ENCODE results near the gene FAM72B. TPM values are rescaled to one million over a fixed set of nuclear protein-coding genes. Genes with fewer than 3 reads are reported as not detected.
A peak's percentile ranks its signal among the peaks of the same experiment; 100 is the strongest.
"Not testable (repeated sequence)": the region's sequence is repeated elsewhere in the genome, so short reads cannot be mapped to it uniquely, and the experiment has no call there.

Gene FAM72B
- total RNA-seq, 2 donors from 2014 or later: 1.3 TPM; not detected in 1

- DNase-seq; ATAC-seq; intact Hi-C loops (cut with DNase I, micrococcal nuclease): not testable (repeated sequence)
Measured at GRCh38 chr1:121161199-121161901, 22.8 kb downstream of the FAM72B start.

GRCh38 chr1:121160118-121160517, 24.0 kb downstream of the FAM72B start:
- DNase-seq; ATAC-seq; intact Hi-C loops (cut with DNase I, micrococcal nuclease): not testable (repeated sequence)

DNA sequence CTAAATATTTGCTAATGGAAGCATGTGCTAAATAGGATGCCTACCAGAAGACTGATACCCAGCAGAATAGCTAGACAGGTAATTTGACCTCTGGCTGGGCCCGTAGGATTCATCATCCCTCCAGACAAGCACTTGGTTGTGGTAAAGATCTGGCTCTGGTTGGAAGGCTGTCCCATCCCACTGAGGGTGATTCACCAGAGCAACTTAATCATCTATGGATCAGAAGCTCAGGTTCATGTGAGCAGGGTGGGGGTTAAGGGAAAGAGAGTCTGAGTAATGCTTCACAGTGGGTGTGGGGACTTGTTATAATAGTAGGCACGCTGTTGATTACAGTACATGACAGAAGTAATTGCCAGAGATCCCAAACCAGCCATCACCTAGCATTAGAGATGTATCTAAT, 26.5 kb downstream of the FAM72B start:
- intact Hi-C loops (cut with DNase I, micrococcal nuclease); DNase-seq; ATAC-seq: not testable (repeated sequence)

DNA sequence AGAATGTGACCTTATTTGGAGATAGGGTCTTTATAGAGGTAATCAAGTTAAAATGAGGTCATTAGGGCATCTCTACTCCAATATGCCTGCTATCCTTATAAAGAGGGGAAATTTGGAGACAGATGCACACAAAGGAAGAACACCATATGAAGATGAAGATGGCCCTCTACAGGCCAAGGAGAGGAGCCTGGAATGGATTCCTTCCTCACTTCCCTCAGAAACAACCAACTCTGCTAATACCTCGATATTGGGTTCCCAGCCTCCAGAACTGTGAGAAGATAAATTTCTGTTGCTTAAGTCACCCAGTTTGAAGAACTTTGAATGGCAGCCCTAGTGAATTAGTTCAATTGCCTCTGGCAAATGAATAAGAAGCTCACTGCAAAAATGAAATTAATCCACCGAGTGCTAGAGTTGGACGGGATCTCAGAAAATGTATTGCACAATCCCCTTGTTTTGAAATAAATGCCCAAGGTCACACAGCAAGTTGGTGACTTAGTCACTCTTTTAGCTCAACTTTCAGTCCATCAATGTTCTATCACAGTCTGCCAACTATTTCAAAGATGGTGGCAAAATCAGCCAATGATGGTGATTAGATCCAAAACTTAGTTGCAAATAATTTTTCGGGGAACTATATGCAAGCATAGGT, 27.1 kb downstream of the FAM72B start:
- DNase-seq; ATAC-seq; intact Hi-C loops (cut with DNase I, micrococcal nuclease): not testable (repeated sequence)

GRCh38 chr1:121155671-121156358, 28.3 kb downstream of the FAM72B start:
- ATAC-seq; intact Hi-C loops (cut with DNase I, micrococcal nuclease); DNase-seq: not testable (repeated sequence)

DNA sequence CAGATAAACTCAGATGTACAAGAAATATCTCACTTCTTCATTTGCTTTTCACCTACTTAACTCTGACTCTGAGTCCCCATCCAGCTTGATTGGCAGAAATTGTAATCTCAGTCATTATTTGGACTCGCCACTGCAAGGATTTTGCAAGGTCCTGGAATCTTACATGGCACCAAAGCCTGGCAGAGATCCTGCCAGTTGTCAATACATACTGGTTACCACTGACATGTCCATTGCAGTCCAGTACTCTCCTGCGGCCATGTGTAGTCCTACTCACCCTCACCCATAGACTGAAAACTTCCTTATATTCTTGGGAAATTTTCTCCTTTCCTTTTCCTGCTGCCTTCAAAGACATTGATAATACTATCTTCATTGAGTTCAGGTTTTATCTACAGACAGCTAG, 29.3 kb downstream of the FAM72B start:
- DNase-seq; intact Hi-C loops (cut with DNase I, micrococcal nuclease); ATAC-seq: not testable (repeated sequence)

DNA sequence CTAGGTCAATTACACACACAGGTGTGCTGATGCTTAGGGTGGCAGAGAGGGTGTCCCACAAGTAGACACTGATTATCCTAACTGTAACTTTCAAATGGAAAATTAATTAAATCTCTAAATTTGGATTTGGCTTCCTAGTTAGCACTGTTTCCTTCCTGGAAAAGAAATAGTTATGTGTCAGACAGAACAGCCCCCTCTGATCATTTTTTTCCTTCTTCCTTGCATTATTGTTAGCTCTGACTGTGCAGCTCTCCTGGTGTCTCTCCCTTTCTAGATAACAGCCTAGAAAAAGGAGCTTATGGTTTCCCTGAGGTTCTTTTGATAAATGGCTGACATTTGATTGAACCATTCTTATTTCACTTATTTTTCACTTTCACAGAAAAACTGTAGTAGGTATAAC, 31.4 kb downstream of the FAM72B start:
- ATAC-seq; intact Hi-C loops (cut with DNase I, micrococcal nuclease); DNase-seq: not testable (repeated sequence)

GRCh38 chr1:121151294-121151693, 32.8 kb downstream of the FAM72B start:
- ATAC-seq; DNase-seq; intact Hi-C loops (cut with DNase I, micrococcal nuclease): not testable (repeated sequence)

DNA sequence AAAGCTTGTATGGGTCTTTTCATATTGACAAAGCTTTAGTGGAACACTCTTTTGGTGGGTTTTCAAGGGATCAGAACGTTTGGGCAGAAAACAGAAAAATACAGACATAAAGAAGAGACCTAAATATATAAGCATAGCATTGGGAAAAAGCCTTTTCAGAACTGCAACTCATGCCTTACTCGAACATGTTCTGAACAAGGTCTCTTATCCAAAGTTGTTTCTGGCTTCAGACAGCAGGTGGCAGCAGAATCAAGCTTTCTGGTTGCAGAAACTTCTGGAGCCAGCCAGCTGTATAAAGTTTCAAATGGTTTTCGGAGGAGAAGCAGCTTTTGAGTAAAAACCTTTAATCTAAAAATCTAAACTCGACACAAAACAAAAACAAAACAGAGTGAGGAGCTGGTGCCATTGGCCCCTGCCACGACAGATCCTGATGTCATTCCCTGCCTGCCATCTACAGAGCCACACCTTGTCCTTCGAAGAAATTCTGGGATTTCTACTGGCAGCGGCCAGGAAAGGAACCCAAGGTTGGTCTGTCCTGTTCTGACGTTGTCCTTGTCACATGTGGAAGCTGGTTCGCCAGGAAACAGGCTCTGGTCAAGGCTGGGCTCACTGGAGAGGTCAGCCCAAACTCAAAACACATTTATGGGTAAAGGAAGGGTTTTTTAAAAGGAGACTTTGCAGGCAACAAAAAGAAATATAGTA, 35.5 kb downstream of the FAM72B start:
- ATAC-seq: peak; percentile 65
- intact Hi-C loops (cut with DNase I, micrococcal nuclease); DNase-seq: not testable (repeated sequence)

GRCh38 chr1:121140393-121140792, 43.7 kb downstream of the FAM72B start:
- DNase-seq; intact Hi-C loops (cut with DNase I, micrococcal nuclease); ATAC-seq: not testable (repeated sequence)

DNA sequence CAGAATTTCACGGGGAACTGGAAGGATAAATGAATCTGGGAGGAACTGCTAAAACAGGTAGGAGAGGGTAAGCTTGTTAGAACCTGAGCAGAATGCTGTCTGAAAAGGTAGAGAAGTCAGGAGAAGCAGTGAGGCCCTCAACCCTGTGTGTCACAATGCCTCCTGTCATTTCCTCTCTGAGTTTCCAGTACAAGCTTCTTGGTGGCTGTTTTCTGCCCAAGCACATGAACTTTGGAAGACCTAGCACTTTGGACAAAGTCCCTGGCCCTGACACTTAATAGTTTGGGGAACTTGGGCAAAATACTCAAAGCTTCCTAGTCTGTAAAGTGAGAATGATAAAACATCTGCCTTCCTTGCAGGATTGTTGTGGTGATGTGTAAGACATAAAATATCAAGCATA, 52.6 kb downstream of the FAM72B start:
- DNase-seq; ATAC-seq; intact Hi-C loops (cut with DNase I, micrococcal nuclease): not testable (repeated sequence)

DNA sequence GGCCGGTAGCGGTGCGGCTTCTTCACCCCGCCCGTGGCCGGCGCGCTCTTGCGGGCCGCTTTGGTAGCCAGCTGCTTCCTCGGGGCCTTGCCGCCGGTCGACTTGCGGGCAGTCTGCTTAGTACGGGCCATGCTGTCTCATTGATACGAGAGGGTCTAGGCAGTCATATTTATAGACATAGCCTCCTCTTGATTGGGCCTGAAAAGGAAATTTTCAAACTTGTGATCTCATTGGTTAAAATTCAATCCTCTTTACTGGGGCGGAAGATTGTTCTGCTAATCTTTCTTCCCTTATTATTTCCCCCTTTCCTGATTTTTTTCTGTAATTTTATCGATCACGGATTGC, 65.7 kb downstream of the FAM72B start:
- ATAC-seq: peak; percentile 27
- intact Hi-C loops (cut with DNase I, micrococcal nuclease); DNase-seq: not testable (repeated sequence)

Other genes with a start within 250 kb of the FAM72B start
- 1 to 10 TPM; 4.3 to 8.1 TPM for gene SRGAP2C, start 635 bp upstream of the FAM72B start, total RNA-seq